ENCODE results near the gene TEX13C. TPM values are rescaled to one million over a fixed set of nuclear protein-coding genes. Genes with fewer than 3 reads are reported as not detected.
"Not testable (repeated sequence)": the region's sequence is repeated elsewhere in the genome, so short reads cannot be mapped to it uniquely, and the experiment has no call there.

The TEX13C gene
- not detected for total RNA-seq
- long read RNA-seq: 0 reads

DNA sequence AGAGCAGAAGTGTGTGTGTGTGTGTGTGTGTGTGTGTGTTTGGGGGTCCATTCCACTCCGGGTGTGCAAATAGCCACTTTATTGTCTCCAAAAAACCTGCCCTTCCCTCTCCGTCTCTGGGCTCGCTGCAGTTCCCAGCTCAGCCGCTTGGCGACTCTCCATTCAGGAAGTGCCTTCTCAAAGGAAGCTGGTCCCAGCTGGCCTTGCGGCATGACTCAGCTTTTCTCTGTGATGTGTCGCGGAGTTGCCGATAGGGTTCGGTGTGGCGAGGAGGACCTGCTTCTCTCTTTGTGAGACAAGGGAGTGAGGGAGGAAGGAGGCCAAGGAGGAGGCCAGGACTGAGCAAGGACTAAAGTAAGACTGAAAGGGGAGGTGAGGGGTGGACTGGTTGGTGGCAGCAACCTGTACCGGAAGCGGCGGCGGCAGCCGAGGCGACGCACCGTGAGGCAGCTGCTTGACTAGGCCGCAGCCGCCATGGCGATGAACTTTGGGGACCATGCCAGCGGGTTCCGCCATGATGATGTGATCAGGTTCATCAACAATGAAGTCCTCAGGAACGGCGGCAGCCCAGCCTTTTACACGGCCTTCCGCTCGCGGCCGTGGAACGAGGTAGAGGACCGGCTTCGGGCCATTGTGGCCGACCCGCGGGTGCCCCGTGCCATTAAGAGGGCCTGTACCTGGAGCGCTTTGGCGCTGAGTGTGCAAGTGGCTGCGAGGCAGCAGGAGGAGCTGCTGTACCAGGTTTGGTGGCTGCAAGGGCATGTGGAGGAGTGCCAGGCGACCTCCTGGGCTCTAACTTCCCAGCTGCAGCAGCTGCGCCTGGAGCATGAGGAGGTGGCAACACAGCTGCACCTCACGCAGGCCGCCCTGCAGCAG, at the start of gene TEX13C:
TSS of gene TEX13C (plus strand) at position 226 of the 876 bp plus-strand sequence. CDS start at position 475, 249 bp downstream.
- DNase-seq: no peak
- no peak for ATAC-seq
- intact Hi-C loops (cut with DNase I, micrococcal nuclease): no loop called here

DNA sequence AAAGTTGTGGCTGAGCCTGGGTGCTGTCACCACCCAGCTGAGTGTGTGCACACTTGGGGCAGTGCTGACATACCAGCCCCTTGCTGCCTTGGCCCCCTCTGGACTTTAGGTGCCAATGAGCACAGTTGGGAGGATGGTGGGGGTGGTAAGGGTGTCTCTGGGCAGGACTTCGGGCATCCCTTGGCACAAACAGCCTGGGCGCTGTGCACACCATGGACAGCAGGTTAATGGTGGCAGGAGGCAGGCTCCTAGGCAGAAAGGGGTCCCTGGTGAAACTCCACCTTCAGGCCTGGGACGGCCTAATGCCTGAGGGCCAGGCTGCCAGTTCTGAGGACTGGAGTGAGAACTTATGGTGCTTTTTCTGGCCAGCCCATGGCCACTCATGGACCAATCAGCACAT, 32.4 kb upstream of the TEX13C start:
- intact Hi-C loops (cut with DNase I, micrococcal nuclease): no loop called here
- DNase-seq: no peak
- no peak for ATAC-seq

DNA sequence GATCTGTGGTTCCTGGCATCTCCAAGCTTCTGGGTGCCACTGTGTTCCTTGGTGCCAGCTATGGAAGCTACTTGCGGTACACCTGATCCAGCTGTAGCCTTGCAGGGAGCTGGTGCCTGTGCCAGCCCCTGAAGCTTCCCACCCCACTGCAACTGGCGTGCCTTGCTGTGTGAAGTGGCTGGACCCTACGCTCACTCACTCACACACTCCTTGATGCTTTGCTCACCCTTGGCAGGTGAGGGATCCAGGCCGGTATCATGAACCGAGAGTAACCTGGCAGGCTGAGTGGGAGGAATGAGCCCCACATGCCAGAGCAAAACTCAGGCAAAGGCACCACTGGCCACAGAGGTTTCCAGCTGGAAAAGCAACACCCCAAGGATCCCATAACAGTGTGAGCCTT, 31.3 kb upstream of the TEX13C start:
- DNase-seq (no peak), ATAC-seq (no peak)
- intact Hi-C loops (cut with DNase I, micrococcal nuclease): no loop called here

DNA sequence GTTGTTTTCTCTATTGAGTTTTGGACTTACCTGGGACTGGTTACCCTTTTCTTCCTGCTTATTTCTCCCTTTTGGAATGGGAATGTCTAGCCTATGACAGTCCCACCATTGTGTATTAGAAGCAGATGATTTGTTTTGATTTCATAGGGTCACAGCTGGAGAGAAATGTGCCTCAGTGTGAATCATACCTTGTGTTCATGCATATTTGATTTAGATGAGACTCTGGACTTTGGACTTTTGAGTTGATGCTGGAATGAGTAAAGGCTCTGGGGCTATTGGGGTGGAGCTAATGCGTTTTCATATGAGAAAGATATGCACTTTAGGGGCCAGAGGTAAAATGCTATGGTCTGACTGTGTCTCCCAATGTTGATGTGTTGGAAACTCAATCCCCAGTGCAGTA, 30.5 kb upstream of the TEX13C start:
- ATAC-seq (no peak), DNase-seq (no peak)
- intact Hi-C loops (cut with DNase I, micrococcal nuclease): no loop called here

DNA sequence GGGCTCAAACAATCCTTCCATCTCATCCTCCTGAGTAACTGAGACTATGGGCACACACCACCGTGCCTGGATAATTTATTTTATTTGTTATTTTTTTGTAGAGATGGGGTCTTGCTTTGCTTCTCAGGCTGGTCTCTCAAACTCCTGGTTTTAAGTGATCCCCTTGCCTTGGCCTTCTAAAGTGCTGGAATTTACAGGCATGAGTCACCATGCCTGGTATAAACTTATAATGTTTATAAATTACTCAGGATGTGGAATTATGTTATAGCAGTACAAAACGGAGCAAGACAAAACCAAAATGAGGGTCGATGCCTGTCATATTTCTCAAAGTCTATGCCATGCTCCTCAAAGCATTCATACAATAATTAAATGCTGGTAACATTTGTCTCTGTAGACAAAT, 29.8 kb upstream of the TEX13C start:
- no peak for ATAC-seq
- intact Hi-C loops (cut with DNase I, micrococcal nuclease): no loop called here
- DNase-seq: no peak

DNA sequence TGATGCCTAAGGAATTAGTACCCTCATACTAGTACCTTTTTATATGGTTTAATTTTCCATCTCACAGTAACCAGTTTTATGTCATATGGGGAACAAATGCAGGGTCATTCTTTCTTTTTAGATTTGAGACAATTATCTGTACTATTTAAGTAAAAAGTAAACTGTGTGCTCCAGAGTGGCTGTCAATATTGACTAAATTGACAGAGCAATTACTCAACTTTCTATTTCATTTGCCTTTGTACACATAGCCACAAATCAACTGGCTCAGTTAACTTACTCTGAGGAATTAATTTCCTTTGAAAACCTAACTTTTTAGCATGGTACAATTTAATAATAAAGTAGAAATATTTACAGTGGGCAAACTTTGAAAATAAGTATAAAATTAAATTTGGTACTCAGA, 28.5 kb upstream of the TEX13C start:
- no peak for ATAC-seq
- intact Hi-C loops (cut with DNase I, micrococcal nuclease): no loop called here

DNA sequence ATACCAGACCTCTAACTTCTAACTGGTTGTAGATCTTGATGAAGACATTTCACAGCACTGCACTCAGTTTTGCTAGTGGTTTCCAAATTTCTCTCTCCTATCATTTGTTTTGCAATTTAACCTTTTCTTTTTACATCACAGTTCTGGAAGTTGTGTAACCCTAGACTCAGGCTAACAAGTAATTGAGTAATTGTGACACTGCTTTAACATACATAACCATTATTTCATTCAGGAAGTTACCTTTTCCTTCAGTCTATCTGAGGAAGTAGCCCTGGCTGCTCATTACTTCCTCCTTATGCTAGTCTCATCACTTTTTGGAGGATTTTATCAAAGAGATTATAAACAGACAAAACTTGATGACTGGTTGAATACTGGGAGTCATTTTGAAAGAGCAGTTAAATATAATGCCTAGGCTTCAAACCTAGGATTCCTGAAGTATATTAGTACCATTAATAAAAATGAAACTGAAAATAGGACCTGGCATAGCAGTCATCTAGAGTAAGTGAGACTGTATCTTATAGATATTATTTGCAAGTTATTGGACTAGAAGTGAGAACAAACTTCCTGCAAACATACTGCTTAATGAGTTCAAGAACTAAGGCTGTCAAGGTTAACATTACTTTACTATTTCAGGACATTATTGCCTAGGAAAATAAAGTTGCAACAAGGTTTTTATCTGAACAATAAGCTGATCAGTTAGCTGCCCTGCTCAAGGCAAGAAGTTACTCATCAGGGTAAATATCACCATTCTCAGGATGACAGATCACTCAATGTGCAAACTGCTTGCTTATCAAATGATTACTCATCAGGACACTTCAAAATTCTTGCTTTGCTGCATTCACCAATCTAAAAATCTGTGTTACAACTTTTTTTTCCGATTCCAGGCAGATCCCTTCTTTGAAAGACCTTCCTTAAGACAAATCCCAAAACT, 25.6 kb upstream of the TEX13C start:
- ATAC-seq: no peak
- intact Hi-C loops (cut with DNase I, micrococcal nuclease): no loop called here

More for the DNA sequence above, 28.5 kb upstream of the TEX13C start:
- no peak for DNase-seq

DNA sequence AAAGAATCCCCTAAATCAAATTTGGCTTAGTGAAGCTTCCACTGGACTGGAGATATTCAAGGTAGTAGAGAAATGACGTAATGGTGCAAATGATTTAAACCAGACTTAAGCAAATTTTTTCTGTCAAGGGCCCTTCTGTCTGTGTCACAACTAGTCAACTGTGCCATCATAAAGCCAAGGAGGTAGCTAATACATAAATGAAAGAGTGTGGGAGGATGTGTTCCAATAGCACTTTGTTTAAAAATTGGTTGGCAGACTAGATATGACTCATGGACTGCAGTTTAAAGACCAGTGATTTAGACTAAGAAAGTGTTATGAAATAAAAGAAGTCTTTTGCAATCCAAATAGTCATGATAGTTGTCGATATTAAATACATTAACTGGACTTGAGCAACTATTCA, 24.3 kb upstream of the TEX13C start:
- no peak for ATAC-seq
- intact Hi-C loops (cut with DNase I, micrococcal nuclease): no loop called here
- DNase-seq: no peak

More for the DNA sequence above, 25.6 kb upstream of the TEX13C start:
- no peak for DNase-seq

DNA sequence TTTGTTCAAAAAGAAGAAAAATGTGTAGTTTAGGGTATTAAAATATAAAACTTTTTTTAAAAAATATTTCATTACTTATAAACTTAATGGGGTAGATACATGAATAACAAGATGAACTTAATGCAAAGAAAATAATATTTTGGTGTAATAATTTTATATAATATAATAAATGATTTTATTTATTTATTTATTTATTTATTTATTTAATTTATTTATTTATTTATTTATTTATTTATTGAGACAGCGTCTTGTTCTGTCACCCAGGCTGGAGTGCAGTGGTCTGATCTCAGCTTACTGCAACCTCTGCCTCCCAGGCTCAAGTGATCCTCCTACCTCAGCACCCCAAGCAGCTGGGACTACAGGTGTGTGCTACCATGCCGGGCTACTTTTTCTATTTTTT, 20.8 kb upstream of the TEX13C start:
- ATAC-seq: no peak
- intact Hi-C loops (cut with DNase I, micrococcal nuclease): no loop called here

DNA sequence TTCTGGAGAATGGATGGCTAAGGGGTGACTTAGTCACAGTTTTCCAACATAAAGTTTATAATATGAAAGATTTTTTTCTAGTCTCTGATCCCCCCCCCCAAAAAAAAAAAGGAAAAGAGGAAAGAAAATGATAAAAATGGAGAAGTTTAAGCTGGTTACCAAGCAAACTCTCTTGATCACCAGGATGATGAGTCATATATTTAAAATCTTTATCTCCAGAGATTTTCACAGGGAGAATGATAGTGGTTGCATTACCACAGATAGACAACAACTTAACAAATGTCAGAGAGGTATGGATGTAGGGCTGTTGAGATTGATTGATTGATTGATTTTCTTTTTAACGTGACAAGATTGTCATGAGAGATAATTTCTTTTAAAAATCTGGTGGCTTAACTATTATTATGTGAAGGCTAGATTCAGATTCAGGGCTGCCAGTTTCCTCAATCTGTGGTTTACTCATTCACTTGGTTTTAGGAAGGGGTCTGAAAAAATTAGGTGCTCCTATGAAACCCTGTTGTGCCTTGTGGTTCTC, 13.3 kb upstream of the TEX13C start:
- intact Hi-C loops (cut with DNase I, micrococcal nuclease): no loop called here
- ATAC-seq (no peak), DNase-seq (no peak)

More for the DNA sequence above, 20.8 kb upstream of the TEX13C start:
- DNase-seq: no peak

DNA sequence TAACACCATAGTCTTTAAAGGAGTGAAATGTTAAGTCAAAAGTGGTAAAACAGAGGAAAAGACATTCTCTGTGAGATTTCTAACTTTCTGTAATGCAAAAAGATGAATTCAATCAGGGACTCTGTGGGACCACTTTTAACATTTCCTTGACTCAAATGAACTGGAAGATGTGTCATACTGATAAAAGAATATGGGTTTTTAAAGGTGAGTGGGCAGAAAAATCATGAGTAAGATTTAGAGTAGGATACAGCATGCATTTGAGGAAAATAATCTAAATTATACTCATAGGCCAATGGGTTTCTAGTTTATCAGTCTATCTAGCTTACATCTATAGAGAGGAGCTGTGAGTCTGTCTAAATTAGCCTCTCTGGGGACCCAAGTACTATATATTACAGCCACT, 11.0 kb upstream of the TEX13C start:
- ATAC-seq: no peak
- intact Hi-C loops (cut with DNase I, micrococcal nuclease): no loop called here
- DNase-seq: no peak

DNA sequence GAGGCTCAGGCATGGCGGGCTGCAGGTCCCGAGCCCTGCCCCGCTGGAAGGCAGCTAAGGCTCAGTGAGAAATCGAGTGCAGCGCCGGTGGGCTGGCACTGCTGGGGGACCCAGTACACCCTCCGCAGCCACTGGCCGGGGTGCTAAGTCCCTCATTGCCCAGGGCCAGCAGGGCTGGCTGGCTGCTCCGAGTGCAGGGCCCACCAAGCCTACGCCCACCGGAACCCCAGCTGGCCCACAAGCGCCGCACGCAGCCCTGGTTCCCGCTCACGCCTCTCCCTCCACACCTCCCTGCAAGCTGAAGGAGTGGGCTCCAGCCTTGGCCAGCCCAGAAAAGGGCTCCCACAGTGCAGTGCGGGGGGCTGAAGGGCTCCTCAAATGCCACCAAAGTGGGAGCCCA, 505 bp upstream of the TEX13C start:
- intact Hi-C loops (cut with DNase I, micrococcal nuclease); ATAC-seq; DNase-seq: not testable (repeated sequence)

DNA sequence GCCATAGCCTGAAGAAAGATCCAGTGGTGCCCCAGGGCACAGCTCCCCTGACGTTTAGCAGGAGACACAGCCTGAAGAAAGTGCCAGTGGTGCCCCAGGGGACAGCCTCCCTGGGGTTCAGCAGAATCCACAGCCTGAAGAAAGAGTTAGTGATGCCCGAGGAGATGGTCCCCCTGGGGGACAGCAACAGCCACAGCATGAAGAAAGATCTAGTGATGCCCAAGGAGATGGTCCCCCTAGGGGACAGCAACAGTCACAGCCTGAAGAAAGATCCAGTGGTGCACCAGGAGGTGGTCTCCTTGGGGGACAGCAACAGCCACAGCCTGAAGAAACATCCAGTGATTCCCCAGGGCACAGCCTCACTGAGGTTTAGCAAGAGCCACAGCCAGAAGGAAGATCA, 2.8 kb downstream of the TEX13C start:
- ATAC-seq (no peak), DNase-seq (no peak)
- intact Hi-C loops (cut with DNase I, micrococcal nuclease): no loop called here

DNA sequence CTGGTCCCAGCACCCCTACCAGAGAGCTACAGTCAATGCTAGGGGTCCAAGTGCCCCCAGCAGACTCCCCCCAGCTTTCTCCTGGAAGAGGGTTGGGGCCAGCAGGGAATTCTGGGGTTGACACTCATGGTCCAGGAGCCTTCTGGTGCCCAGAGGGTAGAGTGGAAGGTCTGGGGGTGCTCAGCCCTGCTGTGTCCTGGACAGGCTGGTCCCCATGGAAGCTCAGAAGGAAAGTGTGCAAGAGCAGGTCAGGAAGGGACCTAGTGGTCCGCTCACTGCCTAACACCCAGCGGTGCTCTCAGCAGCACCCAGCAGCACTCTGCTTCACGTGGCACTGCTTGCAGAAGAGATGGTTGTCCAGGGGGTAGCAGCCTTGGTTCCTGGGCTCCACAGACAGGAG, 6.9 kb downstream of the TEX13C start:
- DNase-seq (no peak), ATAC-seq (no peak)
- intact Hi-C loops (cut with DNase I, micrococcal nuclease): no loop called here

DNA sequence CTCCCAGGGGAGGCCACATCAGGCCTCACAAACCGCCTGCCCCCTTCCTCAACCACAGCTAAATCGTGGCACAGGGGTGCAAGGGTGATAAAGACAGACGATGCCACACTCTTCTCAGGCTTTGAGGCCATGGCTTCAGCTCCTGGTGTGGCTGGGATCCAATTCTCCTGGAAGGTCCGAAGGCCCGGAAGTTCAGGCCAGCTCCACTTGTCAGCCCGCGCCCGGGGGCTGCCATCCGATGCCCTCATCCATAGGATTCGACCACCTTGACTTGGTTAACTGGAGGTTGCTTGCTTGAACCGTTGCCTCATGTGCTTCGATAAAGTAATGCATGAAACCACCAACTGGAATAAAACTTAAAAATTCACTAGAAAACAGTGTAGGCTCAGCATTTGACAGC, 8.2 kb downstream of the TEX13C start:
- ATAC-seq: no peak
- intact Hi-C loops (cut with DNase I, micrococcal nuclease): no loop called here

DNA sequence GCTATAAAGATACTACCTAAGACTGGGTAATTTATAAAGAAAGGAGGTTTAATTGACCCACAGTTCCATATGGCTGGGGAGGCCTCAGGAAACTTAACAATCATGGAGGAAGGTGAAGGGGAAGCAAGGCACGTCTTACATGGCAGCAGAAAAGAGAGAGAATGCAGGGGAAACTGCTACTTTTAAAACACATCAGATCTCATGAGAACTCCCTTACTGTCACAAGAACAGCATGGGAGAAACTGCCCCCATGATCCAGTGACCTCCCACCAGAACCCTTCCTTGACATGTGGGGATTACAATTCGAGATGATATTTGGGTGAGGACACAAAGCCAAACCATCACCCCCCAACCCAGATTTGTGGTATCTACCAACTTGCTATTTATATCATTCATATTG, 13.9 kb downstream of the TEX13C start:
- DNase-seq (no peak), ATAC-seq (no peak)
- intact Hi-C loops (cut with DNase I, micrococcal nuclease): no loop called here

More for the DNA sequence above, 8.2 kb downstream of the TEX13C start:
- DNase-seq: no peak

DNA sequence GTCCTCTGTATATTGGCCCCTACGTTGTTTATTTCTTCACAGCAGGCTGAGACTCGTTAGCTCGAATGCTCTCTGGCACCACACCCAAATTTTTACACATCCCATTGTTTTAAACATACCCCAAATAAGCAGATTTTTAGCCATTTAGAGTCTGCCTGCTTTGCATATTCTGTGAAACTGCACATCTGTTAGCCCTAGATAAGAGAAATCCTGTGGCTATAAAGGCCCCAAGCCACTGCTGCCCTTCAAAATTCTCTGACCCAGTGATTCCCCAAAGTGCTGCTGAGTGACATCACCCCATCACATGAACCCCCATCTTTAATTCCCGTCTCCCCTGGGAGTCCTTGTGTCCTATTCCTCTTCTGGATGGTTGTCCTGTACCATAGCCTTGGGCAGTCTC, 20.8 kb downstream of the TEX13C start:
- intact Hi-C loops (cut with DNase I, micrococcal nuclease): no loop called here
- DNase-seq (no peak), ATAC-seq (no peak)

DNA sequence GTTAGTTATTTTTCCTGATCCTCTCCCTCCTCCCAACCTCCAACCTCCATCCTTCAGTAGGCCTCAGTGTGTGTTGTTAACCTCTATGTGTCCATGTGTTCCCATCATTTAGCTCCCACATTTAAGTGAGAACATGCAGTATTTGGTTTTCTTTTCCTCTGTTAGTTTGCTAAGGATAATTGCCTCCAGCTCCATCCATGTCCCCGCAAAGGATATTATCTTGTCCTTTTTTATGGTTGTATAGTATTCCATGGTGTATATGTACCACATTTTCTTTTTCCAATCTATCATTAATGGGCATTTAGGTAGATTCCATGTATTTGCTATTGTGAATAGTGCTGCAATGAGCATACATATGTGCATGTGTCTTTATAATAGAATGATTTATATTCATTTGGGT, 54.5 kb downstream of the TEX13C start:
- intact Hi-C loops (cut with DNase I, micrococcal nuclease): no loop called here
- no peak for ATAC-seq
- no peak for DNase-seq
